HG03354 (cell line): ENCODE data around the gene CCDC127.
"Not testable (repeated sequence)": the region's sequence is repeated elsewhere in the genome, so short reads cannot be mapped to it uniquely, and the experiment has no call there.

ENCODE experiments used
- ATAC-seq: cut with Tn5 transposase; IDR thresholded peaks from one replicate; pipeline ENCODE4 v1.9.1; 2021; ENCODE audit warnings: mild to moderate bottlenecking; ENCODE audit not compliant: unreplicated experiment, poor library complexity, severe bottlenecking

The CCDC127 gene

DNA sequence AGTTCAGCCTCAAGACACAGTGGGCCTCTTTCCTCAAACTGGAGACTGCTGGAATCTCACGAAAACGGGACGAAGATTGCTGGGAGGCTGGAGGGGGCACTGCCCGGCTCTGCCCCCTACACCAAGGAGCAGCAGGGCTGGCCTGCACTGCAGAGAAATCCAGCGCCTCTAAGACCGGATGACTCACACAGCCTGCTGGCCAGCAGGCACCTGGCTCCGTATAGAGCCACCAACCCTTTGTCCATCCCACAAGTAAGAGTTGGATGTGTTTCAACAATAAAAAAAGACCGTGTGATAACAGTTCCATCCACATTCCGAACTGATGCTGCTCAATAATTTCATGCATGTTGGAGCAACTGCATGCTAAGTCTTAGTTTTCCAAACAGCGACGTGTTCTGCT, 11.5 kb downstream of the CCDC127 start:
- ATAC-seq, result no peak

DNA sequence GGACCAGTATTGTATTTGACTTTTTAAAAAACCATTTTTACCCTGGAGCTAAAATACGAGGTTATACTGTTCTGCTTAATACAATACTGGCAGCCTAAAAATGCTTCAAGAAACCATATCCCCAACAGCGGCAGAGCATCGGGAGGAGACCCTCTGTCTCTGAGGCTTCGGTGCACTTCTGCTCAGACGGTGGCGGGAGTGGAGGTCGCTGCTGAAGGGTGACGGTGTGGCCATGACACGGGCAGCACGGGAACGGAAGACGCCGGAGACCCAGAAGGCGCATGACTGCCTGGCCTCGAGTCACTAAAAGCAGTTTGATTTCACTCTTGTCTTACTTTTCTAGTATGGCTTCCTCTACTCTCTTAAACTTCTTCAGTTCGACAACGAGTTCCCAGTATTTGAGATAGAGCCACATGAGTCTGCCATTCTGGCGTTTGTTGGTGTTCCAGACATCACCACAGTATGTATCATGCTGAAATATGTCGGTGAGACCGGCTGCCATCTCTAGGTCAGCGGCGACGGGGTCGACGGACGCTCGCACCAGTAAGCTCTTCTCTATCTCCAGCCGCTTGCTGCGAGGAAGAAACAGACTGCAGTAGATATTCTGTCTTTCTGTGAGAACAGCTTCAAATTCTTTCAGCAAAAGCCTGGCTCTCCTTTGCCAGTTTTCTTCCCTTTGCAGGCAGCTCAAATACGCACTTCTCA, 12.8 kb downstream of the CCDC127 start:
- no peak for ATAC-seq

DNA sequence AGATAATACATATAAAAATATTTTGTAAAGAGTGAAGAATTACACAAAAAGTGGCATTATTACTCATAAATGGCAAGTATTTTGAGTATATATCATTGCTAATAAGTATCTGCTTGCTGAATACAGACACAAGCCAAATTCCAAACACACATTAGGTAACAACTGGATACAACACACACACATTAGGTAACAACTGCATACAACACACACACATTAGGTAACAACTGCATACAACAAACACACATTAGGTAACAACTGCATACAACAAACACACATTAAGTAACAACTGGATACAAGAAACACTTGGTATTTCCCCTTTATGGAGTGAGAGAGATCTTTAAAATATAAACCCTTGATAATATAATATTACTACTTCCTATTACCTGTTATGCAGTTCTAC, 13.5 kb downstream of the CCDC127 start:
- ATAC-seq, result no peak

DNA sequence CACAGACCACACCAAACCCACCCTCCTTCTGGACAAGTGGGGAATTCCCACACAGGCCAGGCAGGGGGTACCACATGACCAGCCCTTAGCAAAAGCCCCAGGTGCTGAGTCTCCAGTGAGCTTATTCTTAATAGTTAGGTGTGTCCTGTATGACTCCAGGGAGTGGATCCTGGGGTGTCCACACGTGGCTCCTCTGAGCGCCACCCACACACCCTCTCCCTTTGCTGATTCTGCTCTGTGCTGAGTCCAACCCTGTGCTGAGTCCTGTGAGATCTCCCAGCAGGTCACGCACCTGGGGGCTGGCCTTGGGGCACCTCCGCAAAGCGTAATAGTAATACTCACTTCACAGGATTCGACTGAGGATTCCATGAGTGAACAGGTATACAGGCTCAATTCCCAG, 14.0 kb downstream of the CCDC127 start:
- ATAC-seq, result no peak

DNA sequence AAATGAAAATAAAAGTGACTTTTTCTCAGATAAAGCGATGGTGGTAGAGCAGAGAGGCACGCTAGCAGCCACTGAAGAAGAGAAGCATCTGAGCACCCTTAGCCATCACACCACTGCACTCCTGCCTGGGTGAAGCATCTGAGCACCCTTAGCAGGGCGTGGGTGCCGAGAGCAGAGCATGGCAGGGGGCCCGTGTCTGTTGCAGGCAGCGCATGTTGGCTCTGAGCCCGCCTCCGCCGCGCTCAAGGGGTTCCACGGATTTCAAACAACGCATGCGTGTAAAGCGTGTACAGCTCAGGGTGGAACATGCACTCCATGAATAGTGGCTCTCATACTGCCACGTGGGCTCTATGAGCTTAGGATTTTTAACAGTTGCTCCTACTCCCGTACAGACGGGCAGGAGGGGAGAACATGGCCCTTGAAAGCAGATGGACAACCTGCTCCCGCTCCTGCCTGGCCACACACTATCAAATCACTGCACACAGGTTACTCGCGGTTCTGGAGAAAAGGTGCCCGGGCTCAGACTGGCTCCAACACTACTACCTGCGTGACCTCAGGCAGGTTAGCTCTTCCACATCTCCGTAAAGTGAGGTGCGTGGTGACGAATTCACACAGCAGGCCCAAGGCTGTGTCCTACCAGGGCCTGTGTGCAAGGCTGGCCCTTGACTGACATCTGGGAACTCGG, 14.6 kb downstream of the CCDC127 start:
- no peak for ATAC-seq

DNA sequence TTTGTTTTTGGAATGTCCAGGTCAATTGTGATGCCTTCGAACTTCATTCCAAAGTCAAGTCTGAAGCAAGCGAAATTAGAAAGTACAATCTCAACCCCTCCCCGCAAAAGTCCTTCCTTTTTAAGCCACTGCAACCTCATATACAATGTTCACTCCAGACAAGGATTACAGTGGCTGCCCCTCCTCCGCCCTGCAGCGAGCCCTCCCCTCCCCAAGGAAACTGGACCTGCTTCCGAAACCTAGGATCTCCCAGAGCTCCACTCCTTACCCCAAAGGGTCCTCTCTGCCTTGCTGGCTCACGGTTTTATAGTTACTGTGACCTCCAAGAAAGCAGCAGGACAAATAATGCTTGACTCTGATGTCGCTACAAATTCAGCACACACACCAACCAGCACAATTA, 16.3 kb downstream of the CCDC127 start:
- no peak for ATAC-seq

DNA sequence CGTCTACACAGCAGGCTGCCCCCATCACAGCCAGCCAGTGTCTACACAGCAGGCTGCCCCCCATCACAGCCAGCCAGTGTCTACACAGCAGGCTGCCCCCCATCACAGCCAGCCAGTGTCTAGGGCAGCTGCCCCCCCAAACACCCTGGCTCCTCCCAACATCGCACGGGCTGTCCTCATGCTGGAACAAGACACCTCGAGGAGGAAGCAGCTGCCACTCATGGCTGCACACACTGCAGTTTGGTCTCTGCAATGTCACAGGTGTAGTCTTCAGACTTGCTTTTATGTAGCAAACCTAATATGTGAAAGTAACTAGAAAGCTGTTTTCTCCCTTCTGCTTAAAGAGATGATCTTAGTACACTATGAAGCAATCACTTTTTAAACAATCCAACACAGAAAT, 17.0 kb downstream of the CCDC127 start:
- ATAC-seq, result no peak

DNA sequence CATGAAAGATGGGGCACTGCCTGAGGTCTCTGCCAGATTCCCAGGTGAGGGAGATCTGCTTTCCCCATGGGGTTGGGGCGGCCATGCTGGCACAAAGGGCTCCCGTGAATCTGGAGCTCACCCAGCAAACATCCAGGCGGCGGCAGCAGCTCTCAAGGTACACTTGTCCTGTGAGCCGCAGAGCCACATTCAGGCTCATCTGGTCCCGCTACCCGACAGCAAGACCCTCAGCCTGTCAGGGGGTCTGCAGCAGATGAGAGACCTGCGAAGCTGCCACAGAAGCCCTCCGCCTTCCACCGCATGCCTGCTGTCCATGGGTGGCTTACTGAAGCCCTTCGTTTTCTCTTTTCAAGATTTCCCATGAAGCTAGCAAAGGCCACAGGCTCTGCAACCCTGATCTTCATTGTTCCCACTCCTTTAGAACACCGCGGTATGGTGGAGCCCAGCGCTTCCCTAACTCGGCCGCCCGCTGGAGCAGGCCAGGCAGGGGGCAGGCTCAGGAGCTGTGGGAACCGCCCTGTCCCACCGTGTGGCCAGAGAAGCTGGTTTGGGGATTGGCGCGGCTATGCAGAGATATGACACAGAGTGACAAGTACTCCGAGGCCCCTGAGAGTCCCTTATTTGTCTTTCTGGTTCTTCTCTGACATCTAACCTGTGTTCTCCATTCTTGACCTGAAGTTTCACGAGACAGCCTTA, 17.9 kb downstream of the CCDC127 start:
- ATAC-seq, result no peak

DNA sequence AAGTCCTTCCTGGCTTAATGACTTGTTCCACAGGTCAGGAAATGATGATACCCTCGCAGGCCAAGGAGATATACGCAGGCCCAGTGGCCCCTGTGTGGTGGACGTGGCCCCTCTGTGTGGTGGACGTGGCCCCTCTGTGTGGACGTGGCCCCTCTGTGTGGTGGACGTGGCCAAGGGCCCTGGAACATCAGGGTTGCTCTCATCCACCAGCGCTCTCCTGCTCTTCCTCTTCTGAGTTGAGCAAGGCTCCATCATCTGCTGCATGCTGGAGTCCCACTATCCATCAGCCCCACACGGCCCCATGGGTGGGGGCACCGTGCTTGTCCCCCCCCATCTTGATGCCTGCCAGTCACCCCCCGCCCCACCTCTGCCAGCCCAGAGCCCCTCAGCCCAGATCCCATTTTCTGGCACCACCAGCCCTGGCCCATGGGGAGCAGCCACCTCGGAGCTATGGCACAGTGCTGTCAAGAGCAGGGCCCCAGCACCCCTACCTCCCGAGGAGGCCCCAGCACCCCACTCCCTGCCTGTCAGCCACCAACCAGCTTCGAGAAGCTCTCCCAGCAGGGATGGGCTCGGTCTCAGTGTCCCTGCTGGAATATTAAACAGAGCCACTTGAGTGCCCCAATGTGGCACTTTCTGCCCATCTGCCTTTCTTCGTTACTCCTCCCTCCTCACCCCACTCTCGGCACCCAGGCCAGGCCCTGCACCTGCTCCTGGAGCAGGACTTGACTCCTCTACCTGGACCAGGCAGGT, 18.6 kb downstream of the CCDC127 start:
- ATAC-seq, result no peak

DNA sequence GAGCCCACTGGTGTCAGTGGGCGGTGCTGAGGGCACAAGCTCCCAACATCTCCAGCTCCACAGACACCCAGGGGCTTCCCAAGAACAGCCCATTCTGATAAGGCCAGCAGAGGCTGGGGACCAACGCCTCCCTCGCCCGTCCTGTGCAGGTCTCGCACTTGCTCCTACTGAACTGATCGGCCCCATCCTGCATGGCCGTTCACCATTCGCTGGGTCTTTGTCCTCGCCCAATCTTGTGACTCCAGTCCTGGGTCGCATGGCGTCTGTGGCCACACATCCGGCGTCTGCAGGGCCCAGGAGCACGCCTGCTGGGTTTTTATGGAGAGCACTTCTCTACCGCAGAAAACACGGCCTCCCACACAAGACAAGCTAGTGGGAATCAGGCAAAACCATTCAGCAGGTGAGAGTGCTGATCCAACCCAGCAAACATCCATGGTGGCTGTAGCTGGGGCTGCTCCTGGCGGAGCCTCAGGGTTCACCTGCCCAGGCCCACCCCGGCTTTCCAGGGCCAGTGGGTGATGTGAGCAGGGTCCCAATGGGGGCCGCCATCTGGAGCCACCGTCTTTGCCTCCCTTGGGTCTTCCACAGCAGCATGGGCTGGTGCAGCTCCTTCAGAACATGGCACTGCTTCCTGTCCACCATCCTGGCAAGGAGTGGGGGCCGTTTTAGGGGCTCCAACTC, 19.3 kb downstream of the CCDC127 start:
- ATAC-seq, result no peak

DNA sequence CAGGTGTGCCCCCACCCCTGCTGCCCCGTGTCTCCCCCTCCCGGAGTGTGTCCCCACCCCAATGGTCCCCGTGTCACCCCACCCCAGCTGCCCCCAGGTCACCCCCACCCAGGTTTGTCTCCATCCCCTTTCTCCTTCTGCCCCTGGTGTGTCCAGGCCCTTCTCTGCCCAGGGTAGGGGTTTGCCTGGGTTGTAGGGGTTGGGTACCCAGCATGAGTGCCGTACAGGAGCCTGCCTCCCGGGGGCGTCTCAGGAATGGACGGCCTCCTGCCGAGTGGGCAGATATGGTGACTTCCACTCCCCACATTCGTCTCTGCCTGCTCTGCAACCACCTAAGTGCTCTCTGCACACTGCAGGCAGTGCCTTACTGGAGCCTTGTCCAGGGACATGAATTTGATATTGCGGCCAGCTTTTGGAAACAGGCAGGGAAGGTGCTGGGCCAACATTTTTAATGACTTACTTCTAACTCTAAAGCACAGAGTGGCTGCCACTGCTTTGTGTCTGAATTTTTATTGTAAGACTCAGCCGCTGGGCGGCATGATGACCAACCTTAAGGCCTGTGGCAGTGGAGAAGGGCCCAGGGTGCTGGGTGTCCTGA, 20.0 kb downstream of the CCDC127 start:
- ATAC-seq, result no peak

DNA sequence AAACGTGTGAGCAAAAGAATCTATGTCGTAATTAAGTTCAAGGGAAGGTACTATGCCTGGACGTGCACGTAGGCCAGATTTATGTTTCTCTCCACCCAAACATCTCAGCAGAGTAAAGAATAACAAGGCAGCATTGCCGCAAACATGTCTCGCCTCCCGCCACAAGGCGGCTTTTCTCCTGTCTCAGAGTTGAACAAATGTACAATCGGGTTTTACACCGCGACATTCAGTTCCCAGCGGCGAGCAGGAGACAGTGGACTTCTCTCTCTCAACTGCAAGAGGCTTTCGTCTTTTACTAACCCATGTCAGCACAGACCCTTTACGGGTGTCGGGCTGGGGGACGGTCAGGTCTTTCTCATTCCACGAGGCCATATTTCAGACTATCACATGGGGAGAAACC, 20.9 kb downstream of the CCDC127 start:
- ATAC-seq, result not testable (repeated sequence)

DNA sequence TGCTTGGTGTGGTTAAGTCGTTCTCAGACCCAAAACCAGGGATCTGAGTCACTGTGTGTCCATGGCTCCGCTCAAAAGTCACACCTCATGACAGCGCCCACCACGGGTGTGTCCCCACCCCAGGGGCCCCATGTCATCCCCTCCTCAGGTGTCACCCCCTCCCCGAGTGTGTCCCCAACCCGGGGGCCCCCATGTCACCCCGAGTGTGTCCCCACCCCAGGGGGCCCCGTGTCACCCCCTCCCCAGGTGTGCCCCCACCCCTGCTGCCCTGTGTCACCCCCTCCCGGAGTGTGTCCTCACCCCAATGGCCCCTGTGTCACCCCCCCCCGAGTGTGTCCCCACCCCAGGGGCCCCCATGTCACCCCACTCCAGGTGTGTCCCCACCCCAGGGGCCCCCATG, 21.6 kb downstream of the CCDC127 start:
- no peak for ATAC-seq

DNA sequence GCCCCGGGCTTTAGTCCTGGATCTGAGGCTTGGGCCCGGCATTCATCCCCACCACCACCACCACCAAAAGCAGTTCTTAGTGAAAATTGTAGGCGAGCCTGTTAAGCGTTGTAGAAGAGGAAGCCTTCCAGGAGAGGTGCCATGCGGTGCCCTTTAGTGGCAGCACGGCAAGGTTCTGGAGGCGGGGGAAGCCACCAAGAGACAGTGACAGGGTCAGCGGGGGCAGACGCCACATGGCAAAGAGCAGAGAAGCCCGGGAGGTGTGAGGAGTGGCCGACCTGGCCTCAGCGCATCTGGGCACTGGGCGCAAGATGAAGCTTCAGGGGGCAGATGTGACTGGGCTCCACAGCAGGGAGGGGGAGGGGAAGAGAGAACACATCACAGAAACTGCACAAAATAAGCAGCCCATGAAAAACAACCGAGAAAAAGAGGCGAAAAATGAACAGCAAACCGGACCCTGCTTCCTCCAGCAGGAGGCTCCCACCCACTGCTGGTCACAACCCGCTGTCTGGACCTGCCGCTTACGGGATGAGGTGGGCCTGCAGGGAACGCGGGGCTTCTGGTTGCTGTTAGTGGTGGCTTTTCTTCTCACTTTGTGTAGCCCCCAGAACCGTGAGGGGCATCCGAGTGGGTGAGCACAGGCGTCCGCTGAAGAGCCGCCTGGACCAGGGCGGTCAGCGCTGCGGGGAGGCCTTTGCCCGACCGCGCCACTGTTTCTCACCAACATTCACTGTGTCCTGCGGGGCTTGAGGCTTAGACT, 22.4 kb downstream of the CCDC127 start:
- no peak for ATAC-seq

DNA sequence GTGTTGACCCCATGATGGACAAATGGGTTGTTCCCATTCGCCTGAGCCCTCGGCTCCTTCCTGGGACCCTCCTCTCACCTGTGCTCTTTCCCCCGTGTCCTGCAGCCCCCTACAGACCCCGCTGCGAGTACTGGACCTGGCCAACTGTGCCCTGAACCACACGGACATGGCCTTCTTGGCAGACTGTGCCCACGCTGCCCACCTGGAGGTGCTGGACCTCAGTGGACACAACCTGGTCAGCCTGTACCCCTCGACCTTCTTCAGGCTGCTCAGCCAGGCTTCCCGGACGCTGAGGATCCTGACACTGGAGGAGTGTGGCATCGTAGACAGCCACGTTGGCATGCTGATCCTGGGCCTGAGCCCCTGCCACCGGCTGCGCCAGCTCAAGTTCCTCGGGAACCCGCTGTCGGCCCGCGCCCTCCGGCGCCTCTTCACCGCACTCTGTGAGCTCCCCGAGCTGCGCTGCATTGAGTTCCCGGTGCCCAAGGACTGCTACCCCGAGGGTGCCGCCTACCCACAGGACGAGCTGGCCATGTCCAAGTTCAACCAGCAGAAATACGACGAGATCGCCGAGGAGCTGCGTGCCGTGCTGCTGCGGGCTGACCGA, 23.2 kb downstream of the CCDC127 start:
- ATAC-seq, result no peak

DNA sequence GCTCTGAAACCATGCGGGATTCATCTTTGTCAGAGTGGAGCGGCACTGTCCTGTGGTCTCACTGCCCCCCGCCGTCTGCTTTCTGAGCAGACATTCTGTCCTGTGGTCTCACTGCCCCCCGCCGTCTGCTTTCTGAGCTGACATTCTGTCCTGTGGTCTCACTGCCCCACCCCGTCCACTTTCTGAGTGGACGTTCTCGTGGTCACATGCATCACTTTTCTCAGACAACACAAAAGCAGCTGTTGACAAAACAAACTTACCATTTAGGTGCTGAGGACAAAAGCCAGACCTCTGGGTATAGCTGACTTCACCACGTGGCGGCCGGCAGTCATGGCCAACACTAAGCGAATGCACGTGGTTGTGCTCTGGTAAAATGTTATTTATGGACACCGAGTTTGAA, 23.9 kb downstream of the CCDC127 start:
- no peak for ATAC-seq

DNA sequence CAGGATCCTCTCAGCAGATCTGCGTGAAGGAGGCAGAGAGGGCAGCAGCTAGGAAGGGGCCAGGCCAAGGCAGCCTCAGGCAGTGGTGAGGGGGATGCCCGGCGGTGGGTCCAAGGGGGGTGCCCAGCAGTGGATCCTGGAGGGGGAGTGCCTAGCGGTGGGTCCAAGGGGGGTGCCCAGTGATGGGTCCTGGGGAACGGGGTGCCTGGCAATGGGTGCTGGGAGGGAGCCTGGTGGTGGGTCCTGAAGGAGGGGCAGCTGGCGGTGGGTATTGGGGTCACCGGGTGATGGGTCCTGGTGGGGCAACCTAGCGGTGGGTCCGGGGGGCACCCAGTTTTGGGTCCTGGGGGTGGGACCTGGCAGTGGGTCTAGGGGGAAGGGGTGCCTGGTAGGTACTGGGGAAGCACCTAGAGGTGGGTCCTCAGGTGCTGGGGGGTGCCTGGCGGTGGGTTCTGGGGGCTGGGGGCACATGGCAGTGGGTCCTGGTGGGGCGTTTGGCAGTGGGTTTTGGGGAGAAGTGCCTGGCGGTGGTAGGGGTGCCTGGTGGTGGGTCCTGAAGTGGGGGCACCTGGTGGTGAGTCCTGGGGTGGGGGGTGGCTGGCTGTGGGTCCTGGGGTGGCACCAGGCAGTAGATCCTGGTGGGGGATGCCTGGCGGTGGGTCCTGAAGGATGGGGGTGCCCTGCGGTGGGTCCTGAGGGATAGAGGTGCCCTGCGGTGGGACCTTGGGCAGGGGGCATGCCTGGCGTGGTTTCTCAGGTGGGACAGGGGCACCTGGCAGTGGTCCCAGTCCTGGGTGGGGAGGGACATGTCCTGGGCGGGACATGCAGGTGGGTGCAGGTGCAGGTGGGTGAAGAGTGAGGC, 24.8 kb downstream of the CCDC127 start:
- no peak for ATAC-seq

DNA sequence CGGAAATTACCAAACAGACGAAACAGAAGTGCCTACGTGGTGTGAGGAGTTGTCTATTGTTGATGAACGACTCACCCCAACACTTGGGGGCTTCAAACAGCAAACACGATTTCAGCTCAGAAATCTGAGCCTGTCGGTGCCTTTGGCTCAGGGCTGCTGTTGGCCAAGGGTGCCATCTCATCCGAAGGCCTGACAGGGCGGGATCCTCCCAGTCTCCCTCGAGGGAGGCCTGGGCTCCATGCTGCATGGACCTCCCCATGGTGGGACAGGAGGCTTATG, 25.3 kb downstream of the CCDC127 start:
- no peak for ATAC-seq
